Suprapubic skin (tissue), 3 donors: ENCODE results near the gene BORCS5.

Experiments
- EP300 ChIP-seq: sonication (generic); formaldehyde crosslinking; IDR thresholded peaks from one replicate; pipeline ENCODE4 v1.6.1; 2017; ENCODE audit warnings: antibody characterized with exemption
- POLR2A ChIP-seq, 2 donors: fragments of 450-650 bp; IDR thresholded peaks; one replicate each; pipeline ENCODE4 v1.6.1; 2017; ENCODE audit warnings: antibody characterized with exemption in 2 of 2, mild to moderate bottlenecking in 2 of 2, moderate library complexity in 2 of 2
- TF ChIP-seq, protein P1 (sequence below), 2 donors: fragments of 200-600 bp in 1 of 2; fragments of 450-650 bp in 1 of 2; sonication (generic) in 1 of 2; IDR thresholded peaks; one replicate each; pipeline ENCODE4 v1.5.1; 2016 to 2019; ENCODE audit warnings: antibody characterized with exemption in 2 of 2, mild to moderate bottlenecking in 1 of 2, moderate library complexity in 1 of 2

DNA sequence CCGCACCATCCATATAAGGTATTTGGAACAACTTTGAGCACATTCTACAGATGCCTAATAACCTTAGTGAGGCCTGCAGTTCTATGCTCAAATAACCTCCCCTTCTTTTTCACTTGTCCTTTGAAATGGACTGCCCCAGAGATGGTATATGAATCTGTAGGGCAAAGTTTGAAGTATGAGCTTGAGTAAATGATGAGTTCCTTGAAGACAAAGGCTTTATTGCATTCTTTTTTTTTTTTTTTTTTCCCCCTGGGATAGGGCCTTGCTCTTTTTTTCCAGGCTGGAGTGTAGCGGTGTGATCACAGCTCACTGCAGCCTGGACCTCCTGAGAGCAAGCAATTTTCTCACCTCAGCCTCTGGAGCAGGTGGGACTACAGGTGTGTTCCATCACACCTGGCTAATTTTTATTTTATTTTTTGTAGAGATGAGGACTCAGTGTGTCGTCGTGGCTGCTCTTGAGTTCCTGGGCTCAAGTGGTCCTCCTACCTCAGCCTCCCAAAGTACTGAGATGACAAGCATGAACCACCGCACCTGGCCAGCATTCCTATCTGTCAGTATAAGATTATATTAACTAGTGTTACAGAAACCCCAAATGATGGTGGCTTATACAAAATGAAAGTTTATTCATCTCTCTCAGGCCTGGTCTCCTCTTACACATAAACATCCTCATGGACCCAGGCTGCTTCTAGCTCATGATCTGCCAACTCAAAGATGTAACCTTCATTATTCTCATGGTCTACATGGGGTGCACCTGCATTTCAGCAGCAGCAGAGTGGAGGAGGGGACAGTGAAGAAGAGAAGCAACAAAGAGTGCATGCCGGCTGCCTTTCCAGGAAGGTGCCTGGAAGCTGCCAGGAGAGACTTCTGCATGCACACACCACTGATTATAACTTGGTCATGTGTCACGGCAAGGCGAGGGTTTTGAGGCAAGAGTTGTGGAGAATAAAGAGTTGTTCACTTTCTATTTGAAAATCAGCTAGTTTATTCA, 104.4 kb downstream of the BORCS5 start:
- TF ChIP-seq, protein P1, sequence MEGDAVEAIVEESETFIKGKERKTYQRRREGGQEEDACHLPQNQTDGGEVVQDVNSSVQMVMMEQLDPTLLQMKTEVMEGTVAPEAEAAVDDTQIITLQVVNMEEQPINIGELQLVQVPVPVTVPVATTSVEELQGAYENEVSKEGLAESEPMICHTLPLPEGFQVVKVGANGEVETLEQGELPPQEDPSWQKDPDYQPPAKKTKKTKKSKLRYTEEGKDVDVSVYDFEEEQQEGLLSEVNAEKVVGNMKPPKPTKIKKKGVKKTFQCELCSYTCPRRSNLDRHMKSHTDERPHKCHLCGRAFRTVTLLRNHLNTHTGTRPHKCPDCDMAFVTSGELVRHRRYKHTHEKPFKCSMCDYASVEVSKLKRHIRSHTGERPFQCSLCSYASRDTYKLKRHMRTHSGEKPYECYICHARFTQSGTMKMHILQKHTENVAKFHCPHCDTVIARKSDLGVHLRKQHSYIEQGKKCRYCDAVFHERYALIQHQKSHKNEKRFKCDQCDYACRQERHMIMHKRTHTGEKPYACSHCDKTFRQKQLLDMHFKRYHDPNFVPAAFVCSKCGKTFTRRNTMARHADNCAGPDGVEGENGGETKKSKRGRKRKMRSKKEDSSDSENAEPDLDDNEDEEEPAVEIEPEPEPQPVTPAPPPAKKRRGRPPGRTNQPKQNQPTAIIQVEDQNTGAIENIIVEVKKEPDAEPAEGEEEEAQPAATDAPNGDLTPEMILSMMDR (IDR thresholded peaks at IDR 0.05) = no peak
- no peak for TF ChIP-seq POLR2A (IDR thresholded peaks at IDR 0.05)
- no peak for TF ChIP-seq EP300
